ENCODE data around the gene PRMT3.
"Not testable (repeated sequence)": the region's sequence is repeated elsewhere in the genome, so short reads cannot be mapped to it uniquely, and the experiment has no call there.

PRMT3 gene

DNA sequence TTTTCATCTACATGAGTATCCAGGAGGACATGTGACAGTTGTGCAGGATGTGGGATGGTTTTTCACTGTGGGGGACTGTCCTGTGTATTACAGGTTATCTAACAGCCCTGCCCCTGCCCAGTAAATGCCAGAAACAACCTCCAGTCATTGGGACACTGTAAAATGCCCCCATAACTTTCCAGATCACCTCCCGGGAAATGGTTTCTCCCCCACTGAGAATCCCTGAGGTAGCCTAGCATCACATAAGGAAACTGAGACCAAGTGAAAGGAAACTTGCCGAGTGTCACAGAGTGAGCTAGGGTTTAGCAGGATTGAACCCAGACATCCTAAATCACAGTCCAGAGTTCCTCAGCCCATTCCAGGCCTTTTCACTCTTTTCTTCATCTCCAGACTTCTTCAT lies 163.6 kb downstream of the PRMT3 start:
- ChIA-PET POLR2A (no interaction called here), CTCF (no interaction called here)
- TF ChIP-seq, protein P1, sequence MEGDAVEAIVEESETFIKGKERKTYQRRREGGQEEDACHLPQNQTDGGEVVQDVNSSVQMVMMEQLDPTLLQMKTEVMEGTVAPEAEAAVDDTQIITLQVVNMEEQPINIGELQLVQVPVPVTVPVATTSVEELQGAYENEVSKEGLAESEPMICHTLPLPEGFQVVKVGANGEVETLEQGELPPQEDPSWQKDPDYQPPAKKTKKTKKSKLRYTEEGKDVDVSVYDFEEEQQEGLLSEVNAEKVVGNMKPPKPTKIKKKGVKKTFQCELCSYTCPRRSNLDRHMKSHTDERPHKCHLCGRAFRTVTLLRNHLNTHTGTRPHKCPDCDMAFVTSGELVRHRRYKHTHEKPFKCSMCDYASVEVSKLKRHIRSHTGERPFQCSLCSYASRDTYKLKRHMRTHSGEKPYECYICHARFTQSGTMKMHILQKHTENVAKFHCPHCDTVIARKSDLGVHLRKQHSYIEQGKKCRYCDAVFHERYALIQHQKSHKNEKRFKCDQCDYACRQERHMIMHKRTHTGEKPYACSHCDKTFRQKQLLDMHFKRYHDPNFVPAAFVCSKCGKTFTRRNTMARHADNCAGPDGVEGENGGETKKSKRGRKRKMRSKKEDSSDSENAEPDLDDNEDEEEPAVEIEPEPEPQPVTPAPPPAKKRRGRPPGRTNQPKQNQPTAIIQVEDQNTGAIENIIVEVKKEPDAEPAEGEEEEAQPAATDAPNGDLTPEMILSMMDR (IDR thresholded peaks at IDR 0.05; ENCODE audit: control extremely low read depth, extremely low read depth, low read depth, missing control alignments): no peak
- DNase-seq (ENCODE audit: extremely low spot score): no peak

DNA sequence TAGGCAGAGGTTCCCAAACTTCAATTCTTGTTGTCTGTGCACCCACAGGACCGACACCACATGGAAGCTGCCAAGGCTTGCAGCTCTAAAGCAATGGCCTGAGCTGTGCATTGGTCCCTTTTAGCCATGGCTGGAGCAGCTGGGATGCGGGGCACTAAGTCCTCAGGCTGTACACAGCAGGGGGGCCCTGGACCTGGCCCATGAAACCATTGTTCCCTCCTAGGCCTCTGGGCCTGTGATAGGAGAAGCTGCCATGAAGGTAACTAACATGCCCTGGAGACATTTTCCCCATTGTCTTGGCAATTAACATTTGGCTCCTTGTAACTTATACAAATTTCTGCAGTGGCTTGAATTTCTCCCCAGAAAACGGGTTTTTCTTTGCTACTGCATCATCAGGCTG lies 168.3 kb downstream of the PRMT3 start:
- ChIA-PET CTCF (no interaction called here), POLR2A (no interaction called here)
- TF ChIP-seq, protein P1 (IDR thresholded peaks at IDR 0.05; ENCODE audit: control extremely low read depth, extremely low read depth, low read depth, missing control alignments): no peak
- DNase-seq (ENCODE audit: extremely low spot score): no peak

DNA sequence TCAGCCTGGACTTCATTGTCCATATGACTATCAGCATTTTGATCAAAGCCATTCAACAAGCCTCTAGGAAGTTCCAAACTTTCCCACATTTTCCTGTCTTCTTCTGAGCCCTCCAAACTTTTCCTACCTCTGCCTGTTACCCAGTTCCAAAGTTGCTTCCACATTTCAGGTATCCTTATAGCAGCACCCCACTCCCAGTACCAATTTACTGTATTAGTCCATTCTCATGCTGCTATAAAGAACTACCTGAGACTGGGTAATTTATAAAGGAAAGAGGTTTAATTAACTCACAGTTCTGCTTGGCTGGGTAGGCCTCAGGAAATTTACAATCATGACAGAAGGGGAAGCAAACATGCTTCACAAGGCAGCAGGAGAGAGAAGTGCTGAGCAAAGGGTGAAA lies 168.9 kb downstream of the PRMT3 start:
- CTCF ChIA-PET; POLR2A ChIA-PET; DNase-seq (ENCODE audit: extremely low spot score): not testable (repeated sequence)

- ChIA-PET POLR2A (no interaction called here), CTCF (no interaction called here)
- TF ChIP-seq, protein P1 (IDR thresholded peaks at IDR 0.05; ENCODE audit: control extremely low read depth, extremely low read depth, low read depth, missing control alignments): no peak
- DNase-seq (ENCODE audit: extremely low spot score): no peak
Observed at GRCh38 chr11:20558741-20559140, 171.2 kb downstream of the PRMT3 start.

All from GM10248 (cell line).